ENCODE results near the gene HOXD11. TPM values are rescaled to one million over a fixed set of nuclear protein-coding genes. Genes with fewer than 3 reads are reported as not detected.

HOXD11 gene
- total RNA-seq, 2 experiments from 2014 or later, result not detected

- Mint-ChIP-seq H3K4me1 (peaks cover 6% of the 10 kb centered on the region), H3K9me3 (peaks cover 3% of the 10 kb centered on the region), H3K36me3 (peaks cover 8% of the 10 kb centered on the region), H3K27me3 (peaks cover 94% of the 10 kb centered on the region), H3K27ac (peak overlapping the region; percentile 78), H3K4me3 (peak overlapping the region; percentile 28)
- DNase-seq (no peak), ATAC-seq (ENCODE audit: low read depth) (no peak)
- POLR2A ChIA-PET, result no interaction called here
These were observed 21.8 kb upstream of the HOXD11 start for GRCh38 chr2:176085120-176085788.

- Mint-ChIP-seq H3K36me3 (peaks cover 7% of the 10 kb centered on the region), H3K4me1 (peaks cover 4% of the 10 kb centered on the region), H3K27ac (peak overlapping the region; percentile 11), H3K9me3 (peaks cover 3% of the 10 kb centered on the region), H3K4me3 (no peak overlapping the region), H3K27me3 (peaks cover 97% of the 10 kb centered on the region)
- no peak for ATAC-seq (ENCODE audit: low read depth)
- POLR2A ChIA-PET, result no interaction called here
- no peak for DNase-seq
These were observed 21.0 kb upstream of the HOXD11 start for GRCh38 chr2:176085861-176086771.

- H3K4me3 Mint-ChIP-seq, result no peak overlapping the region
- no peak overlapping the region for H3K27ac Mint-ChIP-seq
- peaks cover 98% of the 10 kb centered on the region for H3K27me3 Mint-ChIP-seq
- POLR2A ChIA-PET, result no interaction called here
- peaks cover 6% of the 10 kb centered on the region for H3K9me3 Mint-ChIP-seq
- ATAC-seq (ENCODE audit: low read depth), result no peak
- H3K36me3 Mint-ChIP-seq, result peaks cover 6% of the 10 kb centered on the region
- no peak for DNase-seq
- H3K4me1 Mint-ChIP-seq, result peaks cover 7% of the 10 kb centered on the region
These were observed 19.6 kb upstream of the HOXD11 start for GRCh38 chr2:176087330-176088047.

- no peak for ATAC-seq (ENCODE audit: low read depth)
- peaks cover 93% of the 10 kb centered on the region for H3K27me3 Mint-ChIP-seq
- POLR2A ChIA-PET, result no interaction called here
- peak overlapping the region; percentile 61 for H3K4me3 Mint-ChIP-seq
- H3K36me3 Mint-ChIP-seq, result peaks cover 4% of the 10 kb centered on the region
- H3K9me3 Mint-ChIP-seq, result peaks cover 6% of the 10 kb centered on the region
- H3K4me1 Mint-ChIP-seq, result peaks cover 7% of the 10 kb centered on the region
- peak overlapping the region; percentile 30 for H3K27ac Mint-ChIP-seq
- no peak for DNase-seq
These were observed 18.8 kb upstream of the HOXD11 start for GRCh38 chr2:176088048-176088936.

- ATAC-seq (ENCODE audit: low read depth) (no peak), DNase-seq (no peak)
- H3K4me3 Mint-ChIP-seq, result no peak overlapping the region
- POLR2A ChIA-PET, result no interaction called here
- peaks cover 4% of the 10 kb centered on the region for H3K36me3 Mint-ChIP-seq
- peak overlapping the region; percentile 32 for H3K27ac Mint-ChIP-seq
- peaks cover 93% of the 10 kb centered on the region for H3K27me3 Mint-ChIP-seq
- H3K4me1 Mint-ChIP-seq, result peaks cover 12% of the 10 kb centered on the region
- H3K9me3 Mint-ChIP-seq, result peaks cover 7% of the 10 kb centered on the region
These were observed 17.9 kb upstream of the HOXD11 start for GRCh38 chr2:176088937-176089842.

- H3K36me3 Mint-ChIP-seq, result peaks cover 4% of the 10 kb centered on the region
- H3K9me3 Mint-ChIP-seq, result peaks cover 7% of the 10 kb centered on the region
- H3K4me3 Mint-ChIP-seq, result no peak overlapping the region
- DNase-seq (no peak), ATAC-seq (ENCODE audit: low read depth) (no peak)
- H3K4me1 Mint-ChIP-seq, result peaks cover 14% of the 10 kb centered on the region
- POLR2A ChIA-PET, result no interaction called here
- peaks cover 93% of the 10 kb centered on the region for H3K27me3 Mint-ChIP-seq
- no peak overlapping the region for H3K27ac Mint-ChIP-seq
These were observed 17.2 kb upstream of the HOXD11 start for GRCh38 chr2:176089843-176090395.

GRCh38 chr2:176090862-176091261 is 16.2 kb upstream of the HOXD11 start:
- H3K27ac Mint-ChIP-seq, result no peak overlapping the region
- ATAC-seq (ENCODE audit: low read depth) (no peak), DNase-seq (no peak)
- H3K4me1 Mint-ChIP-seq, result peaks cover 14% of the 10 kb centered on the region
- H3K9me3 Mint-ChIP-seq, result peaks cover 7% of the 10 kb centered on the region
- H3K36me3 Mint-ChIP-seq, result peaks cover 3% of the 10 kb centered on the region
- H3K4me3 Mint-ChIP-seq, result no peak overlapping the region
- POLR2A ChIA-PET, result no interaction called here
- peaks cover 93% of the 10 kb centered on the region for H3K27me3 Mint-ChIP-seq

- no peak for ATAC-seq (ENCODE audit: low read depth)
- H3K27me3 Mint-ChIP-seq, result peaks cover 93% of the 10 kb centered on the region
- H3K36me3 Mint-ChIP-seq, result peaks cover 3% of the 10 kb centered on the region
- H3K9me3 Mint-ChIP-seq, result peaks cover 7% of the 10 kb centered on the region
- H3K4me3 Mint-ChIP-seq, result peak overlapping the region; percentile 34
- H3K4me1 Mint-ChIP-seq, result peaks cover 15% of the 10 kb centered on the region
- H3K27ac Mint-ChIP-seq, result peak overlapping the region; percentile 78
- DNase-seq, result no peak
- POLR2A ChIA-PET, result no interaction called here
These were observed 15.5 kb upstream of the HOXD11 start for GRCh38 chr2:176091329-176092258.

- Mint-ChIP-seq H3K4me3 (peak within 1 kb of the TSS; percentile 34), H3K4me1 (peaks cover 22% of the 10 kb centered on the region), H3K36me3 (peaks cover 3% of the 10 kb centered on the region), H3K27ac (peak within 1 kb of the TSS; percentile 78), H3K27me3 (peaks cover 93% of the 10 kb centered on the region), H3K9me3 (peaks cover 5% of the 10 kb centered on the region)
- no peak for DNase-seq
- ATAC-seq (ENCODE audit: low read depth), result no peak
- POLR2A ChIA-PET, result no interaction called here
These were observed 14.6 kb upstream of the HOXD11 start, which contains the start of gene HOXD13 for GRCh38 chr2:176092270-176093144. Gene HOXD13, plus strand, starts transcription at chr2:176092721. Its CDS starts 170 bp downstream, at chr2:176092891.

- POLR2A ChIA-PET, result no interaction called here
- H3K4me1 Mint-ChIP-seq, result peaks cover 24% of the 10 kb centered on the region
- H3K9me3 Mint-ChIP-seq, result peaks cover 5% of the 10 kb centered on the region
- H3K4me3 Mint-ChIP-seq, result peak overlapping the region; percentile 19
- H3K27me3 Mint-ChIP-seq, result peaks cover 93% of the 10 kb centered on the region
- peaks cover 3% of the 10 kb centered on the region for H3K36me3 Mint-ChIP-seq
- no peak for DNase-seq
- H3K27ac Mint-ChIP-seq, result peak overlapping the region; percentile 23
- ATAC-seq (ENCODE audit: low read depth), result no peak
These were observed 13.8 kb upstream of the HOXD11 start for GRCh38 chr2:176093145-176093897.

All from activated naive CD8-positive, alpha-beta T cell treated with anti-CD3 and anti-CD28 coated beads, Interleukin-2, amount 10 ng/mL, durations not matched to agents 7 days and 5 days (primary cell).